NCI-H1417 treated with DMSO at 0.1 percent for 48 hours (cell line): ENCODE data around the gene ADAM12.
"Not testable (repeated sequence)": the region's sequence is repeated elsewhere in the genome, so short reads cannot be mapped to it uniquely, and the experiment has no call there.

Experiments used
- DNase-seq: peaks from one replicate; lab custom pipeline; 2025; lab: John Stamatoyannopoulos, UW

The ADAM12 gene

DNA sequence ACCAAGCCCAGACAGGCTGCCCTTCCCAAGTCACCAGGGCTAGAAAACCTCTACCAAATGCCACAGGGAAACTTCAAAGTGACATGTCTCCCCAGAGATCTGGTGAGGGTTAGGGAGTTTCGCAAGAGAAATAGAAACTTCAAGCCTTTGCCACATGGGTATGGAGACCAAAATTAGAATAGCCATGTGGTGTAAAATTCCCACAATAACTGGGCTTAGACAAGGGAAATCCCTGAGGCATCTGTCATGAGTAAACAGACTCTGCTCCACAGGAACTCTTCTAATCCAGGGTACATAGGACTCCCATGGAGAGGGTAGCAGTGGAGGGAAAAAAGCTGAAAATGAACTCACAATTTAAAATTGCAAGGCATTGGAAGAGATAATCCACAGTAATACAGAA, 14.3 kb downstream of the ADAM12 start:
- no peak for DNase-seq

DNA sequence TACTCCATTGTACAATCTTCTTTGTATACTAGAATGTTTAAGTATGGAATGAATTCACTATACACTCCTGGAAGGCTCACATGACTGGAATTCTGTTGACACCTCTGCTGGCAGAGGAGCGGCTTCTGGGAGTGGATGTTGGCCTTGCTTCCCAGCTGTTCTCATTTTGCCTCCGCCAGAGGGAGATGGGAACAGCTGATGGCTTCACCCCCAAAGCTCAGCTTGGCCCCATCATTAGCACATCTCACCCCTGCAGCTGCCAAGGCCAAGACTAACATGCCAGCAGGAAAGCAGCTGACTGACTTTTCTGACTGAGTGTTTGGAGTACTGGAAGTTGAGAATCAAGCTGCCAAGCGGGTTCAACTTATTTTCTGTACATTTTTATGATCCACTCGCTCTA, 15.1 kb downstream of the ADAM12 start:
- no peak for DNase-seq

DNA sequence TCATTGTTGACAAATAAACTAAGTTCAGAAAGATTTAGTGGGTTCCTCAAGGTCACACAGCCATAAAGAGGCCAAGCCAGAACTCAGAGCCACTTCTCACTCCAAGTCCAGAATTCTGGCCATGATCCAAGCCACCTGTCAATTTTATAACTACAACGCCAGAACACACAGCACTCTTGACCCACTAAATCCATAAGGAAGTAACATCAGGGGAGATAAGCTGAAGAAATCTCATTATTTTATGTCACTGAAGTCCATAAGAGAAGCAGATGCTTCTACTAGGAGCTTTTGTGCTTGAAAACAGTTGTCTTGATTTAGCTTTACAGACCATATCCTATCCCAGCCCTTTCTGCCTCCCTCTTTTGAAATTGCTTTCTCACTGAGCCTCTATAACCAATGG, 15.9 kb downstream of the ADAM12 start:
- no peak for DNase-seq

DNA sequence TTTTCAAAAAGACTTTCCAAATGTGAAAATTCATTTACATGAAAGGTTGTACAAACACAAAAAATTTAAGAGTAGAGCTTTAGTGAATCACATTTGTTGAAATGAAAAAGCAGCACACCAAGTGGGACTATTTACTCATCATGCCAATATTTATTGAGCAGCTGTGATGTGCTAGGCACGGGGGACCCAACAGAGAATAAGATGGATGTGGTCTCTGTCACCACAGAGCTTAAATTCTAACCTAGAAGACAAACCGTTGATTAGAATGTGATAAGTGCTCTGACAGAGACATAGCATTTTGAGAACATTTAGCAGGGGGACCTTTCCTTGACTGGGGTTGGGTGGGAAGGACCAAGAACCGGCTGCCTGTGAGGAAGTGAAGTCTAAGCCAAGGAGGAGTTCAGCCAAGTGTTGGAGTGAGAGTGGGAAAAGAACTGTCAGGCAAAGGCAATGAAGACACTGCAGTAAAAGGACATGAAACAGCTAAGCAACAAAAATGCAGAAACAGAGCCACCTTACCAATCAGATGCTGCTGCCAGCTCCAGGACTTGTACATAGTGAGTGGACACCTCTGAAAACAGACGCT, 19.1 kb downstream of the ADAM12 start:
- no peak for DNase-seq

DNA sequence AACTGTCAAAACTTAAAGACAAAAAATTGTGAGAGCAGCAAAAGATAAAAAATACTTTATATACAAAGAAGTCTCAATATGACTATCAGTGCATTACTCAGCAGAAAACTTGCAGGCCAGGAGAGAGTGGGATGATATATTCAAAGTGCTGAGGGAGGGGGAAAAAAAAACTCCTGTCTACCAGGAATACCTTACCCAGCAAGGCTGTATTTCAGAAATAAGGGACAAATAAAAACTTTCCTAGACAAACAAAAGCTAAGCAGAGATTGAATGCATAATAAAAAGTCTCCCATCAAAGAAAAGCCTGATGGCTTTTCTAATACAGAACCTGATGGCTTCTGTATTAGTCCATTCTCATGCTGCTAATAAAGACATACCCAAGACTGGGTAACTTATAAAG, 31.1 kb downstream of the ADAM12 start:
- no peak for DNase-seq

DNA sequence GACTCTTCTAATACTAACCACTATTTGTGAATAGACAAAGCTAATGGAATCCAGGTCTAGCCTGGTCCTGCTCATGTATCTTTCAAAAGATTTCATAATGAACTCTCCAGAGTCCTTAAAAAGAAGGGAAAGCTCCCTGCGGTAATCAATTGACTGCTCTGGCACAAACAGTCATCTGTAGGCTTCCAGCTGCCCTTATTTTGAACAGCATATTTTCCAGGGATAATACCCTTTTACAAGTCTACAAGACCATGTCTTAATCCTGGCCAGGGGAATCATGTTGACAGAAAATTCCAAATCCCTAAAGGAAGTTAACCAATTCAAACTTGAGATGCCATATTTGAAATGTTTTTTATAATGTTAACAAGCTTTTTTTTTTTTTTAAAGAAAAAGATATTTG, 34.6 kb downstream of the ADAM12 start:
- DNase-seq = no peak

DNA sequence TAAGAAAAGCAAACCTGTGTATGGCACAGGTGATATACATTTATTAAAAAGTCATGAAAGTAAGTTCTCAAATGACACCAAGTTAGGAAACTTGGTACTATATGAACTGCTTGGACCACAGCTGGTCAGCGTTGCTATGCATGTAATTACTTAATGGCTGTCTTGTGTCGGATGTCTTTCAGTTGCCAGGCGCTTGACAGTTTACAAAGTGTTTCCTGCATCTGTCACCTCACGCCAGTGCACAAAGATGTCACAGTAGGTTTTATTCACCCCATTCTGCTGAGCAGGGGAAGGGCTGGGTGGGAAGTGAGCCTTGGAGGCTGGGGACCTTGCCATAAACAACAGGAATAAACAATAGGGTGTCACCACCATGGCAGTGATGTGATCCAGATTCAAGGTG, 35.8 kb downstream of the ADAM12 start:
- no peak for DNase-seq

DNA sequence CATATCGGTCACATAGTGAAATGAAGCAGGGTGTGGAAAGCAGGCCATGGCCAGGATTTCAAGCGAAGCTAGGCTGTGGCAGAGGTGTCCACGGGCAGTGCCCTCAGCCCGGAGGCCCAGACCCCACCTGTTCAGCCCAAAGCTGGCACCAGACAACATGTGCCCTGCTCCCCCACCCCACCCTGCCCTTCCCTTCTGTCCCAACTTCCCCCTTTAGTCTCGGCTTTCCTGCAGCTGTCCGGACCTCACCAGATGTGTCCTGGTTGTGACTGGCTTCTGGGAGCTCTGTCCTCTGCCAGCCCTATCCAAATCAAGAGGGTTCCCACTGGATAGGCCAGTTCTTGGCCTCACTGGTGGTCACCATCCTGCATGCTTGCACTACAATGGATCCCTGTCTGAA, 37.3 kb downstream of the ADAM12 start:
- DNase-seq = no peak

DNA sequence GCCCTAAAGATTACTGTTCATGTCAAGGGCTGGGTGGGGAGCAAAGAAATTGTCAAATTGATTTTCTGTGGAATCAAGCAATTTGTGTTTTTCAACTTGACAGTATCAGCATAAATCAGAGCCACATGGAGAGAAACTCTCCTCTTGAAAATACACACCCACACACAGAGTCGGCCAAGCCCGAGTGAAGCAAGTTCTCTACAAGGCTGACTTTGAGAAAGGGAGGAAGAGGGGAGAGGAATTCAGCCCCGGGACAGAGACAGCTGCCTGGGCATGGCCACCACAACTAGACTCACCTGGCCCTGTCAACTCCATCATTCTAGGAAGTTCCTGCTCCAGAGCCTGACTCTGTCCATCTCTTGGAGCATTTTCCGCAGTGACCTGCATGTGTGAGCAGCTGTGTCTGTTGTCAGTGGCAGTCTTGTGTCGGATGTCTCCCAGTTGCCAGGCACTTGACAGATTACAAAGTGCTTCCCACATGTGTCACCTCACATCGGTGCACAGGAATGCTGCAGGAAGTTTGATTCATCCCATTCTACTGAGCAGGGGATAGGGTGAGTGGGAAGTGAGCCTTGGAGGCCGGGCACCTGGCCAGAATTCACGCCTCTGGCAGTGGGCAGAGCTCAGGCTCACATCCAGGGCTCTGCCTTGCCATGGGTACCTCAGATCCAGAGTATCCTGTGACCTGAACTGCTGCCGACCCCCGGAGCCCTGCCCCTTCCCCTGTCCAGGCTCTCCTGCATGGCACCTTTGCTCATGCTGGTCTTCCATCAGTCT, 37.9 kb downstream of the ADAM12 start:
- no peak for DNase-seq

DNA sequence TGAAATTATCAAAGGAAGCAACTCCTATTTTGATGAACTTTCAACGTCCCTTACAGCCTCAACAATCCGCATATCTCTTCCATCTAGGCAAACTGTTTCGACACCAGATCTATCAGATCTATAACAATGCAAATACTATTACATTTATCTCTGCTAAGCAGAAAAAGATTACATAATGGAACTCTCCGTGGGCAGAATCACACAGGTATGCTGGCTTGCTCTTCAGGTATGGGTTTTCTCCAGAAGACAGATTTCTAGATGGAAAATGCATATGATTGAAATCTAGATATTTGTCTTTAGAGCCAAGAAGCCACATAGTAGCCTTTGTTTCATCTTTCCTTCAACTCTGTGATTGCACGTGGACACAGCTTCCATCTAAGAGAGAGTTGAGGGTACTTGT, 38.6 kb downstream of the ADAM12 start:
- no peak for DNase-seq

DNA sequence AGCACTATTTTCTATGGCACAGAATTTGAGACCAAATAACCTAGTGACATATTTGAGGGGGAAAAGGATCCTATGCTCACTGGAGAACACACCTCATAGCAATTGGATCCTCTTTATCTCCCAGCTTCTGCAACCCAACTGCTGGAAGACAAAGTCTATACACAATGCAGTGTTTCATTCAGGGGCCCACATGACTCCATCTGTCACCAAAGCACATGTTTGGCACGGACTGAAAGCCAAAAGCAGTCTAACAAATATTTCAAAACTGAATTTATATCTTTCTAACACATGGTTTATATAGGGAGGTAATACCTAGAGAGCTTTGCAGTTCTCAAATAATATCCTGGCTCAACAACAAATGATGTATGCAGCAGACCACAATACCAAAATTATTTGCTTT, 39.2 kb downstream of the ADAM12 start:
- no peak for DNase-seq

DNA sequence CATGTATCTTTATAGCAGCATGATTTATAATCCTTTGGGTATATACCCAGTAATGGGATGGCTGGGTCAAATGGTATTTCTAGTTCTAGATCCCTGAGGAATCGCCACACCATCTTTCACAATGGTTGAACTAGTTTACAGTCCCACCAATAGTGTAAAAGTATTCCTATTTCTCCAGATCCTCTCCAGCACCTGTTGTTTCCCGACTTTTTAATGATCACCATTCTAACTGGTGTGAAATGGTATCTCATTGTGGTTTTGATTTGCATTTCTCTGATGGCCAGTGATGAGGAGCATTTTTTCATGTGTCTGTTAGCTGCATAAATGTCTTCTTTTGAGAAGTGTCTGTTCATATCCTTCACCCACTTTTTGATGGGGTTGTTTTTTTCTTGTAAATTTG, 44.8 kb downstream of the ADAM12 start:
- not testable (repeated sequence) for DNase-seq

DNA sequence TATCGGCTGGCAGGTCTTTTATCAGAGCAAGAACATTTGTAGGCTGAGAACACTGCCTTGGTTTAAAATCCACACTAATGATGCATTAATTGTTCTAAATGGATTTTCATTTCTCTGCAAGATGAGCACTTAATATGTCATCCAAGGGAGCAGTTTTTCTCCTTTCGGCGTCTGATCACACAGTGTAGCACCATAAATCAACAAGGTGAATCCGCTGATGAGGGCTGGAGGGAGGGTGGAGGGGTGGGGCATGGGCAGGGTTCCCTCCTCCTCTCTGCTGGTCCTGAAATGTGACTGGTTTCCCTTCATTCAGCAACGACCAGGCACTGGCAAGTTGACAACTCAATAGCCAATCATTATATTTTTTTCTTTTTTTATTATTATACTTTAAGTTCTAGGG, 45.6 kb downstream of the ADAM12 start:
- DNase-seq = no peak

DNA sequence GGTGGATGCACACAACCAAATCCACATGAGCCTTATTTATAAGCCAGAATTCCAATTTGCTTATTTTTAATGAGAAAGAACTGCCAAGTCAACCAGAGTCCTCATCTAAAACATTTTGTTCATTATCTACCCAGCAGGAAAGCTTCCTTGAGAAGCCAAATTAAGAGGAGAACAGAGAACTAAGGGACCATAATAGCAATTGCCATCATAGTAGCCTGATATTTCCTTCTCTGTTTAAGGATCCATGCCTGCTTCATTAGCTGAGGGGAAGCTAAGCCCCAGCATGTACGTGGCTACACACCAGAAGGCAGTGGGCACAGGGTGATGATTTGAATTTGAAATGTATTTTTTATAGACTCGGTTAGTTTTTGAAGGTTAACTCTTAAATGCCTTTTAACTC, 46.8 kb downstream of the ADAM12 start:
- DNase-seq = no peak

DNA sequence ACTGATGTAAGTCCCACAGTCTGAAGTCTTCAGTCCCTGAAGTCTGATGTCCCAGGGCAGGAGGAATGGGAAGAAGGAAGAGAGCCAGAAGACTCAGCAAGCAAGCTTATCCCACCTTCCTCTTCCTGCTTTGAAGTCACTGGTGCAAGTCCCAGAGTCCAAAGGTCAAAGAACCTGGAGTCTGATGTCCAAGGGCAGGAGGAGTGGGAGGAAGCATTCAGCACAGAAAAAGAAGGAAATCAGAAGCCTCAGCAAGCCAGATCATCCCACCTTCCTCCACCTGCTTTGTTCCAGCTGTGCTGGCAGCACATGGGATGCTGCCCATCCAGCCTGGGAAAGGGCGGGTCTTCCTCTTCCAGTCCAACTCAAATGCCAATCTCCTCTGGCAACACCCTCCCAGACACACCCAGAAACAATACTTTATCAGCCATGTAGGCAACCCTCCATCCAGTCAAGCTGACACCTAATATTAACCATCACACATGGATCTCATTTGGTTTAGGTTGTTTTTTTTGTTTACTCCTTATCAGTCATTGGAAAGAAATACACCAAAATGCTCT, 50.9 kb downstream of the ADAM12 start:
- no peak for DNase-seq

DNA sequence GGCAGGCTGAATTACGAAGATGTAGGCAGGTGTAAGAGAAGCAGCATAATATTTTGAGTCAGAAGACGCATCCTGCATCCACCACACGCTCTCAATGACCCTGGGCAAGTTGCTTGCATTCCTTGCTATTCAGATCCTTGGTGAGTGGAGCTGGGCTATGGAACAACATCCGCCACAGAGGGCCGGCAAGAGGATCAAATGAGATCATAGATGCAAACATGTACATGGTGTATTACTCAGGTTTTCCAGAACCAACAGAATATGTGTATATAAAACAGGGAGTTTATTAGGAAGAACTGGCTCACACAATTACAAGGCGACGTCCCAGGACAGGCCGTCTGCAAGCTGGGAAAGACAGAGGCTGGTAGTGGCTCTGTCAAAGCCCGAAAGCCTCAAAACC, 51.5 kb downstream of the ADAM12 start:
- no peak for DNase-seq

DNA sequence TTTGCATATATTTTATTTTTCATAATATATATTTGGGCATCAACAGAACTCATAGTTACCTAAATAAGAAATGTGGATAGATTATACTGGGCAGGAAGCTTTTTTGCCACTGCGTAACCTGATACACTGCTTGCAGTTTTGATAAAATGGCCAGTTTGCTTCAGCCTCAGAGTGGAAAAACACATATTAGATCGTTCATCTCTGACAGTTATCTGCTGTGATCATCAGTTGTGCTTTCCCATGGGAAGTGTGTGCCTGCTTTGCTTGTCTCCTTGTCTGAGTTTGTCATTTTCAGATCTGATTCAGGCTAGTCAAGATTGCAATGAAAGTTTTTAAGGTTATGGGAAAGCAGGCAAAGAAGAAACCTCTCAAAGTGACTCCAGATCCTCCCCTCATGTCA, 54.0 kb downstream of the ADAM12 start:
- no peak for DNase-seq

DNA sequence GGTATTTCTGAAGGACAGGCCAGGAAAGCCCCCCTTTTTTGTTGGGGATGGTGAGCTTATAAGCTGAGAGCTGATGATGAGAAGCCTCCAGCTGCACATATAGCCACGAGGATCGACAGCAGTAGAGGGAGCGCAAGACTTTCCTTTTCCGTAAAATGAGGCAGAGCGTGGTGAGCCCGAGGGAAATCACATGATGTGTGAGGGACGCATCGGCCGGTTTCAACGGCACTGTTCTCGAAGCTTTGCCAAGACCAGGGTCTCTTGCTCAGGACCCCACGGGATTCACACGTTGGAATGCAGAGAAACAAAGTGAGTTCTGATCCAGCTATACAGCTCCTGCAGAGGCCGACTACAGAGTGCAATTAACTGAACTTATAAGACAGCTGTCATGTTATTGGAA, 55.7 kb downstream of the ADAM12 start:
- DNase-seq = no peak

DNA sequence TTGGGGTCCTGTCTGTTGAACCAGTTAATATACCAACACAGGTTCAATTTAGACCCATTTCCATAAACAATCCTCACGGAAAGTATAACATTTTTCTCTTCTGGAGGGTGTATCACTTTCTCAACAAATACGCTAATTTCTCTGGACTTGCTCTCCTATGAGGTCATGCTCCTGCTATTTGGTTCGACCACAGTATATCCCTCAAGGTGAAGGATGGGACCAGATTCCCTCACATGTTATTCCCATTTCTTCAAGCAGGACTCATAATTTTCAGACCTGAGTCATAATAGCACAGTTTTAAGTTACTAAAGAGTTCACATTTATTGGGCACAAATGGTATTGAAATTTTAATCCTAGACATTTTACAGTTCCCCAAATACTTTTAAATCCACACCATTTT, 57.2 kb downstream of the ADAM12 start:
- no peak for DNase-seq

DNA sequence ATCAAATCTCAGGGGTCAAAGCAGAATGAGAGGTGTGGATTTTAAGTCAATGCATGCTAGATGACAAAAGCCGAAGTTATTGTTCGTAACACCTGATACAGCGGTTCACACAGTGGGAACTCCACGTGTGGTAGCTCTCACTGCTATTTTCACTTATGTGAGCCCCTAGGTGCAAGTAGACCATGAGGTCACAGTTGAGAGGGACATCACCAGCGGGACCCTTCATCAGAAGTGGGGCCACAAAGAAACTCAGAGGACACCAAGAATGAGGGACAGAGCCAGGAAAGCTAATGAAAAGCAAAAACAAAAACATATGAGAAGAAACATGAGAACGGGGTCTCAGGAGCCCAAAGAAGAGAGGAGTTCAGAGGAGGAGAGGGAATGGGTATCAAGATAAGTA, 63.5 kb downstream of the ADAM12 start:
- DNase-seq = no peak

DNA sequence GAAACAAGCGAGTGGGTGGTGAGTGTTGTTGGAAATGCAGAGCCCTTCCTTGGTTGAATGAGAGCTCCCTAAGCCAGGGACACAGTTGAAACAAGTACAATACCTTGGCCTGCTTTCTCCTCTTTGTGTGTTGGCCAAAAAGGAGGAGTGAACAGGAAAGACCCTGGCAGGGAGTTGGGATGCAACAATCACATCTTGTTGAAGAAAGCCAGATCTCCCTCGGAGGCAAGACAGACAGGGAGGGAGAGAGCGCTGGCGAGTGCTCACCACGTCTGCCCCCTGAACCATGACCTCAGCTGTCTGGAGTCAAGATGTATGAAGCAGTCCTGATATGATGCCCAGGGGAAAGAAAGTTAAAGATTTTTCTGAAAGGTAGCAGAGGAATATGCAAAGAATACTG, 66.8 kb downstream of the ADAM12 start:
- no peak for DNase-seq

DNA sequence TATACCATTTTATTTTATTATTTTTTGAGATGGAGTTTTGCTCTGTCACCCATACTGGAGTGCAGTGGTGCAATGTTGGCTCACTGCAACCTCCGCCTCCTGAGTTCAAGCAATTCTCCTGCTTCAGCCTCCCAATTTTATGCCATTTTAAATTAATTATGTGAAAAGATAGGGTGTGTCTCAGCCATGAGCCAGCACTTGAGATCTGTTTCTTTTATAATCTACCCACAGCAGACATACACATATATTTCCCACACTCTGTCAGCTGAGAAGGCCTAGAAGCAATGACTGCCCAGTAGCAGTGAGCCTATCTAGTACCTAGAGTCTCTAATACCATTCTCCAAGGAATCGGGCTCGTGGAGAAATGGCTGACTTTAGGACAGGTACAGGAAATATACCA, 70.5 kb downstream of the ADAM12 start:
- no peak for DNase-seq

DNA sequence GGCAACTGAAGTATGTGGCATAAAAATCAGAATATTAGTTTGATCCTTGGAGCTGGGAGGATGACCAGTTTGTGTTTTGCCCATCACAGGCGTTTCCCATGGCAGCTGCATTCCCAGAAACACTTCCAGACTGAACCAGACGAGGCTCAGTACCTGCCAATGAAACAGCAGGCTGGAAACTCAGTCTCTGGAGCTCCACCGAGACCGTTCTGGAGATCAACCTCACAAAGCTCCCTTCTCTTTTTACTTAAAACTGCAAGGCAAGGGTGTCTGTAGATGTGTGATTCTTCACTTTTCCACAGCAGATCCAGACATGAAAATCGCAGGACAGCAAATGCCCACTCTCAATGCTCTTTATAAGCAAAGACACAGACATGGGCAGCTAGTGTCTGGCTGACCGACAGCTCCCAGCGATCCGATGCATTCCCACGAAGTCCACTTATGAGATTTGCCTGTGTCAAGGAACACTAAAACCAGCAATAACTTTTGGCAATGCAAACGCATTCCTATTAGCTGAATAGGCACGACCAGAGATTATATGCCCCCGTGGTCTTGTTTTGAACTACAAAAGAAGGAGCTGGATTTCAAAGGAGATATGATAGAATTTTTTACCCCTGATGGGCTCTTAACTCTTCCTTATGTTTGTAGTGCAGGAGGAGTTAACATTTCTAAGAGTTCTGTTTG, 72.6 kb downstream of the ADAM12 start:
- no peak for DNase-seq
